Epidermal melanocyte (primary cell): ENCODE measurements around the gene GCDH.
"Not testable (repeated sequence)": the region's sequence is repeated elsewhere in the genome, so short reads cannot be mapped to it uniquely, and the experiment has no call there.

Experiments
- DNase-seq: peaks from one replicate; pipeline ENCODE4 v3.0.0; 2011; ENCODE audit warnings: low spot score; ENCODE audit not compliant: insufficient read length

The GCDH gene

GRCh38 chr19:12890787-12891552 is at the start of gene GCDH:
Gene GCDH, plus strand, starts transcription at chr19:12891160. Its CDS starts 145 bp downstream, at chr19:12891305.
- peak; percentile 100 for DNase-seq

GRCh38 chr19:12842511-12842910 is 48.4 kb upstream of the GCDH start:
- no peak for DNase-seq

DNA sequence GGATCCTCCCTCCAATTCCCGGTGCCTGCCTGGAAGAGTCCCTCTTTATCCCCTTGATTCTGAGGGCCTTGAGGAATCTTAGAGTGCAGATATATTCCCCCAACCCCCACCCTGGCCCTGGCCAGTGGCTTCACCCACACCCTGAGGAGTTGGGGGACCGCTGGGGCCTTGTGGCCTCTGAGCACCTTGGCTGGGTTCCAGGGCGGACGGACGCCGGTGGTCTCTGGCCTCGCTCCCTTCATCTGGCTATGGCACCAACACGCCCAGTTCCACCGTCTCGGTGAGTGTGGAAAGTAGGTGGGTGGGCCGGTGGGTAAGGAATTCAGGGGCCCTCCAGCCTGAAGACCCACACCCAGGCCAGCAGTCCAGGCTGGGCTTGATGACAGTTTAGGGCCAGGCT is 47.6 kb upstream of the GCDH start:
- no peak for DNase-seq

- DNase-seq, result no peak
These were observed 46.8 kb upstream of the GCDH start for GRCh38 chr19:12843999-12844732.

DNA sequence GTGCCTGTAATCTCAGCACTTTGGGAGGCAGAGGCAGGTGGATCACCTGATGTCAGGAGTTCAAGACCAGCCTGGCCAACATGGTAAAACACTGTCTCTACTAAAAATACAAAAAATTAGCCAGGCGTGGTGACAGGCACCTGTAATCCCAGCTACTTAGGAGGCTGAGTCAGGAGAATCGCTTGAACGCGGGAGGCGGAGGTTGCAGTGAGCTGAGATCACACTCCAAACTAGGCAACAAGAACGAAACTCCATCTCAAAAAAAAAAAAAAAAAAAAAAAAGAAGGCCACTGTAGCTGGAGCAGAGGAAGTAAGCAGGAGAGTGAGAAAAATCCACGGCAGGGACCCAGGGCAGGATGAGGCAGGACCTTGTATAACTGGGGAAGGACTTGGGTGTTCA is 44.3 kb upstream of the GCDH start:
- DNase-seq, result not testable (repeated sequence)

DNA sequence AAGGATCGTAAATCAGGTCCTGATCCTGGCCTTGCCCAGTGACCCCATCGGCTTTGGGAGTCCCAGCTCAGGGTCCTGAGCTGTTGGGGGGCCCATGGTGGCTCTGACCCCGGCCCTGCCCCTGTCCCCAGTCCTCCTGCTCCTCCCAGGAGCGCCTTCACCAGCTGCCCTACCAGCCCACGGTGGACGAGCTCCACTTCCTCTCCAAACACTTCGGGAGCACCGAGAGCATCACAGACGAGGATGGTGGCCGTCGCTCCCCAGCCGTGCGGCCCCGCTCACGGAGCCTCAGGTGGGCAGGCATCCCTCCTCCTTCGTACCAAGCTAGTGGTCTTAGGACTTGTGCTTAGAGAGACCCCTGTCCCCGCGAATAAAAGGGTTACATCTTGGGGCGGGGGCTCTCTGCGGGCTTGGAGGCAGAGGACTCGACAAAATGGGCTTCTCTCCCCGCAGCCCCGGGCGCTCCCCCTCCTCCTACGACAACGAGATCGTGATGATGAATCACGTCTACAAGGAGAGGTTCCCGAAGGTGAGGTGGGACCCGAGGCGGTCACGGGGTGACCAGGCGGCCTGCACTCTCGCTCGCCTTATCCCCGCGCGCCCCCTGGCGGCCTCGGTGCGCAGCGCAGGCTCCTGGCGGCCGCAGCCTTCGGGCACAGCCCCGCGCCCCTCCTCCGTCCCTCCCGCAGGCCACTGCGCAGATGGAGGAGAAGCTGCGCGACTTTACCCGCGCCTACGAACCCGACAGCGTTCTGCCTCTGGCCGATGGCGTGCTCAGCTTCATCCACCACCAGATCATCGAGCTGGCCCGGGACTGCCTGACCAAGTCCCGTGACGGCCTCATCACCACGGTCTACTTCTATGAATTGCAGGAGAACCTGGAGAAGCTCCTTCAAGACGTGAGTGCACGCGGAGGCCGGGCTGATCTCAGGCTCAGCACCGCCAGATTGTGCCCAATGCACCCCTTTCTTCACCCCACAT is 43.5 kb upstream of the GCDH start:
- peak; percentile 77 for DNase-seq

DNA sequence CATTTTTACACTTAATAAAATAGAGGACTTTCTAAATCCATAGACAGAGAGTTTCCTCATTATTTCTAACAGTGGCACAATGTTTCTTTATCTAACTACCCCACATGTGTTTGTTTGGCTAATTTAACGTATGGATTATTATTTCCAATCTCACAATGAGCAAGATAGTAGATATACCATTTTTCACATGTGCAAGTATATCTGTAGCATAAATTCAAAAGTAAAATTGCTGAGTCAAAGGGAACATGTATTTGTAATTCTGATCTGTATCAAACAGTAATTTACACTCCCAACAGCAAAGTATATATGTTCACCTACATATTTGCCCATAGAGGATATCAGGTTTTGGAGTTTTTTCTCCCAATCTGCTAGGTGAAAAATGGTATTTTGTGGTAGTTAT is 34.3 kb upstream of the GCDH start:
- DNase-seq, result no peak

DNA sequence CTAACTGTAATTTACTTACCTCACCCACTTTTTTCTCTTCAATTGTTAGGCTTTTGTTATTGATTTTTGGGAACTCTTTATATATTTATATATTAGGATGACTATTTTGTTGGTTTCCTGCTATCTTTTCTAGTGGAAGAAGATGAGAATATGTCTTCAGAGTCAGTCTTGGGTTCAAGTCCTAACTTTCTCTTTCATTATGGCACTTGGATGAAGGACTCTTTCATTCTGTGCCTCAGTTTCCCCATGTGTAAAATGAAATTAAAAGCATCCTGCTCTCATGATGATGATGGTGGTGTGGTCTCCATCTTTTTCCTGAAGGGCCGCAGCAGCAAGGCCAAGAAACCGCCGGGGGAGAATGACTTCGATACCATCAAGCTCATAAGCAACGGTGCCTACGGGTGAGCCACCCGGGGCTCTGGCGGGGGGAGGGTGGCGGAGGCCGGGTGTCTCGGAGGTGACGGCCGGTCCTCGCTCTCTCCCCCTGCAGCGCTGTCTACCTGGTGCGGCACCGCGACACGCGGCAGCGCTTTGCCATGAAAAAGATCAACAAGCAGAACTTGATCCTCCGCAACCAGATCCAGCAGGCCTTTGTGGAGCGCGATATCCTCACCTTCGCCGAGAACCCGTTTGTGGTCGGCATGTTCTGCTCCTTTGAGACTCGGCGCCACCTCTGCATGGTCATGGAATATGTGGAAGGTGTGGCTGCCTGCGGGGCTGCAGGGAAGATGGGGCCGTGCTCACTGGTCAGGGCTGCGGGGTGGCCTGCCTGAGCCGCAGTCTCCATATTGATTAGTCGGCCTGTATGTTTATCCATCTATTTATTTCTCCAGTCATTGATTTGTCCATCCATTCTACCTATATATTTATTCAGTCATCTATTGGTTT is 32.7 kb upstream of the GCDH start:
- no peak for DNase-seq

GRCh38 chr19:12859546-12859945 is 31.4 kb upstream of the GCDH start:
- DNase-seq, result no peak

GRCh38 chr19:12864143-12864542 is 26.8 kb upstream of the GCDH start:
- DNase-seq, result no peak

- no peak for DNase-seq
These were observed 25.9 kb upstream of the GCDH start for GRCh38 chr19:12864721-12865715.

DNA sequence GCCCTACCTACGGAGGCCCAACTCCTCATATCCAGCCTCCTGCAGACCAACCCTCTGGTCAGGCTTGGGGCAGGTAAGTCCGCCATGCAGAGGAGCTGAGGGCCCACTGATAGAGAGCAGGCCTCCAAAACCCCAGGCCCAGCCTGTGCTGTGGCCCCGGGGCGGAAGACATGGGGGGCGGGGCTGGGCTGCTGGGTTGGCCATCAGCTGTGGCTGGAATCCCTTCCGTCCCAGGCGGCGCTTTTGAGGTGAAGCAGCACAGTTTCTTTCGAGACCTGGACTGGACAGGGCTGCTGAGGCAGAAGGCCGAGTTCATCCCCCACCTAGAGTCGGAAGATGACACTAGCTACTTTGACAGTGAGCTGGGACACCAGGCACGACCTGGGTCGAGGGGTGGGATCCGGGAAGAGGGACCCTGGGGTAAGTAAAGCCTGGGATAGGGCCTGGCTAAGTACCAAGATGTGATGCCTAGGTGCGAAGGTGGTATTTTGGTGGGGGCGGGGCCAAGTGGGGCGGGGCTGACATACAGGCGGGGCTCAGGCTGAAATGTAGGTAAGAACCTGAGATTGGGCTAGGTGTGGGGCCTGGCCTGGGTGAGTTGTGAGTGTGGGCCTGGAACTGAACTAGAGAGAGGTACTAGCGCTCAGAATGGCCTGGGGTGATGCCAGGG is 25.1 kb upstream of the GCDH start:
- no peak for DNase-seq

DNA sequence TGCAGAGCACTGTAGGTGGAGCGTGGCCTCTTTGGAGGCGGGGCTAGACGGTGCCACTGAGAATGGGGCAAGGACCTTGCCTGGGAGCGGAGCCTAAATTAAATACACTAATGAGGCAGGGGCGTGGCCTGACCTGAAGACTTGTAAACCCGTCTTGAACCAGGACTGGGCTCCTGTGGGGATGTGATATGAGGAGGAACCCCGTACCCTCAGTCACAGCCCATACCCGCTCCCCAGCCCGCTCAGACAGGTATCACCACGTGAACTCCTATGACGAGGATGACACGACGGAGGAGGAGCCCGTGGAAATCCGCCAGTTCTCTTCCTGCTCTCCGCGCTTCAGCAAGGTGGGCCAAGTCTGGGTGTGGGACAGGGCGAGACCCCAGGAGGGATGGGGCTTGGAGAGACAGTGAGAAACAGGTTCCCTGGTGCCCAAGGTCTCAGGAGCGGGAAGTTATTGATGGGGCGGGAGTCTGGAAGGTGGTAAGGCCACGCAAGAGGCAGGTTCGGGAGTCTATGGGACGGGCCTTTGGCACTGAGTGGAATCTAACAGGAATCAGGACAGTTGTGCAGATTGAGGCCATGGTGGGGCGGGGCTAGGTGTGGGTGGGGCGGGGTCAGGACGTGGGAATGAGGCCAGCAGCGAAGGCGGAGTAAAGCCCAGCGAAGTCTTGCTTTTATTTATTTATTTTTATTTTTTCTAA is 24.4 kb upstream of the GCDH start:
- DNase-seq, result no peak

DNA sequence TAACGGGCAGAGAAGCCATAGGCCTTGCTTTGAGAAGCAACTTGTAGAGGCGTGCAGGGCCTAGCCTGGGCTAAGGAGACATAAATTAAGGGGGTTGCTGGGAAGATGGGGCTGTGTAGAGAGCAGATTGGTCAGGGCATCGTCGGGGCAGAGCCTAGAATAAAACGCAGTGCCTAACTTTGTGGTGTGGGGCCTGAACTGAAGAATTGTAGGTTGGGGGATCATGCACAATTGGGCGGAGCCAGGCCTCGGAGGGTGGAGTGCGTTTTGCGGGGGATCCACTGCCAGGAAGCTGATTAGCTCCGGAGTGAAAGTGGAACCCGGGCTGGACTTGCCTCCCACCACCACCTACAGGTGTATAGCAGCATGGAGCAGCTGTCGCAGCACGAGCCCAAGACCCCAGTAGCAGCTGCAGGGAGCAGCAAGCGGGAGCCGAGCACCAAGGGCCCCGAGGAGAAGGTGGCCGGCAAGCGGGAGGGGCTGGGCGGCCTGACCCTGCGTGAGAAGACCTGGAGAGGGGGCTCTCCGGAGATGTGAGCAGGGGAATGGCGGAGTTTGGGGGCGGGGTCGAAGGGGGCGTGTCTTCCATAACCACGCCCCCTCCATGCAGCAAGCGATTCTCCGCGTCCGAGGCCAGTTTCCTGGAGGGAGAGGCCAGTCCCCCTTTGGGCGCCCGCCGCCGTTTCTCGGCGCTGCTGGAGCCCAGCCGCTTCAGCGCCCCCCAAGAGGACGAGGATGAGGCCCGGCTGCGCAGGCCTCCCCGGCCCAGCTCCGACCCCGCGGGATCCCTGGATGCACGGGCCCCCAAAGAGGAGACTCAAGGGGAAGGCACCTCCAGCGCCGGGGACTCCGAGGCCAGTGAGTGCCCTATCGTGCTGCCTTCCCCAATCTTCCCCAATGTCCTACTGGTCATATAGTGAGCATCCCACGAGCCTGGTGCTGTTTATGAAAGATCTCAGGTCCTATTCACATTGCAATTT is 23.6 kb upstream of the GCDH start:
- peak; percentile 88 for DNase-seq

GRCh38 chr19:12868540-12869112 is 22.3 kb upstream of the GCDH start:
- no peak for DNase-seq

- DNase-seq, result no peak
These were observed 19.3 kb upstream of the GCDH start for GRCh38 chr19:12871681-12872080.

- DNase-seq, result no peak
These were observed 18.7 kb upstream of the GCDH start for GRCh38 chr19:12872255-12872654.
